Adrenal gland (tissue), 12 donors: ENCODE data around the gene MIER2. TPM values are rescaled to one million over a fixed set of nuclear protein-coding genes. Genes with fewer than 3 reads are reported as not detected.

Experiments
- DNase-seq, 7 donors: peaks; one replicate each; pipeline ENCODE4 v3.0.0-alpha.2; 2019 to 2020
- H3K27ac ChIP-seq, 5 donors: fragments of 200-600 bp; sonication (generic) in 4 of 5; 1 replicate in 3 of 5; 2 replicates in 2 of 5; pipeline versions ENCODE4 v1.5.1 to v1.8.0; 2016 to 2020; ENCODE audit warnings: mild to moderate bottlenecking in 1 of 5
- H3K27me3 ChIP-seq: fragments of 200-600 bp; 2 replicates; pipeline ENCODE4 v1.8.0; 2021
- H3K36me3 ChIP-seq, 2 donors: fragments of 200-600 bp; replicated peaks in 1 of 2; 1 replicate in 1 of 2; 2 replicates in 1 of 2; pipeline versions ENCODE4 v1.5.1 to v1.8.0; 2018 to 2022
- H3K4me1 ChIP-seq, 2 donors: fragments of 200-600 bp; replicated peaks in 1 of 2; 1 replicate in 1 of 2; 2 replicates in 1 of 2; pipeline versions ENCODE4 v1.5.1 to v1.8.0; 2018 to 2021
- H3K4me3 ChIP-seq, 4 donors: fragments of 200-600 bp; sonication (generic) in 3 of 4; one replicate each; pipeline ENCODE4 v1.5.1; 2016 to 2018
- H3K9me3 ChIP-seq, 3 donors: fragments of 200-600 bp; sonication (generic) in 1 of 3; replicated peaks in 1 of 3; 1 replicate in 2 of 3; 2 replicates in 1 of 3; pipeline versions ENCODE4 v1.5.1 to v1.8.0; 2016 to 2021
- CTCF ChIP-seq, 6 experiments: fragments of 450-650 bp in 4 of 6; fragments of 200-600 bp in 2 of 6; sonication (generic) in 1 of 6; IDR thresholded peaks; 1 replicate in 5 of 6; 2 replicates in 1 of 6; pipeline versions ENCODE4 v1.5.1 to v1.8.0; 2016 to 2021; ENCODE audit warnings: antibody characterized with exemption in 6 of 6, mild to moderate bottlenecking in 2 of 6, moderate library complexity in 1 of 6
- POLR2A ChIP-seq, 2 donors: fragments of 450-650 bp; IDR thresholded peaks; one replicate each; pipeline ENCODE4 v1.6.1; 2017; ENCODE audit warnings: antibody characterized with exemption in 2 of 2, mild to moderate bottlenecking in 2 of 2, moderate library complexity in 1 of 2
- WGBS, 4 donors: extraction: QIAGEN DNeasy Blood & Tissue Kit in 2 of 4; methylation state at CpG; one replicate each; pipeline versions ENCODE4 v1.1.5 to v1.1.7; 2013 to 2017; 5-methylcytosine and 5-hydroxymethylcytosine counted together
- intact Hi-C, 2 donors: fragments of 100-400 bp; cut with DNase I; formaldehyde crosslinking; loops; one replicate each; pipeline versions ENCODE4 v1.14.1 to v1.15.0; 2022 to 2023
- polyA plus RNA-seq, 3 donors: library from polyadenylated mRNA; stranded (reverse); fragments of 200-250 nt in 2 of 3; fragments of 350-450 nt in 1 of 3; fragmentation: Illumina TruSeq in 1 of 3; extraction: RNeasy Lipid Tissue Mini Kit (QIAGEN cat#74804) in 1 of 3; gene quantifications; one replicate each; pipeline ENCODE4 v1.2.3, GENCODE V29; 2013 to 2014
- total RNA-seq, 9 donors: library from RNA; depleted of rRNA in 4 of 9; stranded (reverse); fragments of >200 nt in 4 of 9; fragments of 120-200 nt in 1 of 9; fragmentation: NEBNext Ultra II Directional in 1 of 9; extraction: Animal tissue kit (Norgen Biotek cat#: 25700) in 1 of 9; gene quantifications; one replicate each; pipeline versions ENCODE4 v1.1.0 to v1.2.4, GENCODE V29; 2013 to 2023
- donor health status: healthy with polysubstance abuse.
- donor health status: Bipolar disorder and iron deficiency.
- donor health status: DM: yes; HTN: yes; CAD: no.
- donor health status: DM: no; HTN: no; CAD: no.
- donor health status: DM: no; HTN: no; CAD: no.
- donor health status: DM: yes; HTN: yes; CAD: no.

The MIER2 gene
- total and polyA plus RNA-seq, 12 donors: 10.8 to 33.9 (median 18.2) TPM

- Histone ChIP-seq H3K27ac (no peak overlapping the region), H3K4me3 (no peak overlapping the region), H3K4me1 (no peaks in the 10 kb centered on the region), H3K9me3 (no peaks in the 10 kb centered on the region), H3K36me3 (peaks cover 0 to 48% of the 10 kb centered on the region in 2 donors), H3K27me3 (no peaks in the 10 kb centered on the region)
- no peak for DNase-seq
- TF ChIP-seq CTCF (IDR thresholded peaks at IDR 0.05) (no peak), POLR2A (IDR thresholded peaks at IDR 0.05) (no peak)
- intact Hi-C loops: no loop called here
- WGBS, 4 donors: 89 to 93% (median 91%) methylated on average over 19 to 22 of the region's 22 CpGs
Observed at GRCh38 chr19:313988-314815, 30.4 kb downstream of the MIER2 start.

GRCh38 chr19:313169-313987 lies 31.2 kb downstream of the MIER2 start:
- H3K9me3 ChIP-seq: no peaks in the 10 kb centered on the region
- no peak overlapping the region for H3K27ac ChIP-seq
- H3K4me1 ChIP-seq: no peaks in the 10 kb centered on the region
- intact Hi-C loops: no loop called here
- no peaks in the 10 kb centered on the region for H3K27me3 ChIP-seq
- 81 to 87% (median 85%) methylated on average over 18 to 23 of the region's 23 CpGs for WGBS, 4 donors
- H3K36me3 ChIP-seq: peaks cover 0 to 54% of the 10 kb centered on the region in 2 donors
- no peak overlapping the region for H3K4me3 ChIP-seq
- no peak for TF ChIP-seq POLR2A (IDR thresholded peaks at IDR 0.05)
- no peak for TF ChIP-seq CTCF (IDR thresholded peaks at IDR 0.05)
- DNase-seq: no peak

GRCh38 chr19:311813-312261 lies 32.8 kb downstream of the MIER2 start:
- DNase-seq: no peak
- intact Hi-C loops: no loop called here
- WGBS, 4 donors: 82 to 96% (median 91%) methylated on average over 19 to 33 of the region's 33 CpGs
- H3K4me3 ChIP-seq: no peak overlapping the region
- H3K27ac ChIP-seq: no peak overlapping the region
- H3K27me3 ChIP-seq: no peaks in the 10 kb centered on the region
- no peak for TF ChIP-seq CTCF (IDR thresholded peaks at IDR 0.05)
- TF ChIP-seq POLR2A (IDR thresholded peaks at IDR 0.05): no peak
- no peaks in the 10 kb centered on the region for H3K9me3 ChIP-seq
- peaks cover 0 to 67% of the 10 kb centered on the region in 2 donors for H3K36me3 ChIP-seq
- no peaks in the 10 kb centered on the region for H3K4me1 ChIP-seq

GRCh38 chr19:310781-311496 lies 33.7 kb downstream of the MIER2 start:
- WGBS, 4 donors: 82 to 95% (median 92%) methylated on average over 8 to 24 of the region's 24 CpGs

More at GRCh38 chr19:310781-311496, 33.7 kb downstream of the MIER2 start:
- Histone ChIP-seq H3K36me3 (peaks cover 0 to 70% of the 10 kb centered on the region in 2 donors), H3K9me3 (no peaks in the 10 kb centered on the region), H3K4me3 (no peak overlapping the region), H3K4me1 (no peaks in the 10 kb centered on the region), H3K27ac (peak overlapping the region in 1 of 5 donors; percentile 10), H3K27me3 (no peaks in the 10 kb centered on the region)
- no peak for TF ChIP-seq POLR2A (IDR thresholded peaks at IDR 0.05)
- TF ChIP-seq CTCF (IDR thresholded peaks at IDR 0.05): no peak
- intact Hi-C loops: no loop called here
- no peak for DNase-seq
